ENCODE data around the gene ARFGAP2. TPM values are rescaled to one million over a fixed set of nuclear protein-coding genes. Genes with fewer than 3 reads are reported as not detected.

ARFGAP2 gene
- total and polyA plus RNA-seq, 12 donors: 72.3 to 411 (median 104) TPM

- H3K27ac ChIP-seq: peak overlapping the region in 2 of 5 donors; percentile 14
- no peak overlapping the region for H3K4me3 ChIP-seq
- peaks cover 22 to 28% of the 10 kb centered on the region in 2 donors for H3K4me1 ChIP-seq (replicated peaks in 1 of 2)
- intact Hi-C loops (cut with DNase I): loop anchor here (5.0 to 10.0 kb wide), 2 partner anchors 73 to 76 kb away; no protein-coding TSS in a partner anchor
- H3K36me3 ChIP-seq (replicated peaks in 1 of 2): no peaks in the 10 kb centered on the region
- no peaks in the 10 kb centered on the region for H3K27me3 ChIP-seq
- WGBS, 4 donors: 59 to 70% (median 62%) methylated on average over 11 of the region's 11 CpGs
- DNase-seq: peak in 1 of 7 donors; percentile 46
- no peak for TF ChIP-seq CTCF (IDR thresholded peaks at IDR 0.05)
- TF ChIP-seq POLR2A (IDR thresholded peaks at IDR 0.05): no peak
- no peaks in the 10 kb centered on the region for H3K9me3 ChIP-seq (replicated peaks in 1 of 3)
Measured at GRCh38 chr11:47189100-47189834, 12.6 kb upstream of the ARFGAP2 start.

- H3K27me3 ChIP-seq: no peaks in the 10 kb centered on the region
- peak overlapping the region in 1 of 5 donors; percentile 96 for H3K27ac ChIP-seq
- intact Hi-C loops (cut with DNase I): loop anchor here (5.0 to 10.0 kb wide), 2 partner anchors 74 to 77 kb away; no protein-coding TSS in a partner anchor
- WGBS, 4 donors: 80 to 100% (median 91%) methylated on average over 1 of the region's 1 CpG
- DNase-seq: no peak
- H3K36me3 ChIP-seq (replicated peaks in 1 of 2): no peaks in the 10 kb centered on the region
- H3K9me3 ChIP-seq (replicated peaks in 1 of 3): no peaks in the 10 kb centered on the region
- no peak overlapping the region for H3K4me3 ChIP-seq
- TF ChIP-seq CTCF (IDR thresholded peaks at IDR 0.05): no peak
- TF ChIP-seq POLR2A (IDR thresholded peaks at IDR 0.05): no peak
- H3K4me1 ChIP-seq (replicated peaks in 1 of 2): peaks cover 32 to 38% of the 10 kb centered on the region in 2 donors
Measured at GRCh38 chr11:47188259-47188658, 11.6 kb upstream of the ARFGAP2 start.

GRCh38 chr11:47187723-47188122 is 11.0 kb upstream of the ARFGAP2 start:
- H3K36me3 ChIP-seq (replicated peaks in 1 of 2): no peaks in the 10 kb centered on the region
- no peak for DNase-seq
- 21 to 39% (median 30%) methylated on average over 4 to 5 of the region's 5 CpGs for WGBS, 4 donors
- peak overlapping the region in 4 of 5 donors; percentile 68 to 96 (median 87) for H3K27ac ChIP-seq
- peak overlapping the region in 1 of 4 donors; percentile 69 for H3K4me3 ChIP-seq
- H3K9me3 ChIP-seq (replicated peaks in 1 of 3): no peaks in the 10 kb centered on the region
- H3K4me1 ChIP-seq (replicated peaks in 1 of 2): peaks cover 37 to 44% of the 10 kb centered on the region in 2 donors
- intact Hi-C loops (cut with DNase I): loop anchor here (5.0 to 10.0 kb wide), 2 partner anchors 75 to 77 kb away; no protein-coding TSS in a partner anchor
- H3K27me3 ChIP-seq: no peaks in the 10 kb centered on the region
- no peak for TF ChIP-seq CTCF (IDR thresholded peaks at IDR 0.05)
- TF ChIP-seq POLR2A (IDR thresholded peaks at IDR 0.05): no peak

Data from adrenal gland (tissue), 12 donors.